HG02973 (cell line): ENCODE data around the gene CYP4V2.
"Not testable (repeated sequence)": the region's sequence is repeated elsewhere in the genome, so short reads cannot be mapped to it uniquely, and the experiment has no call there.

Experiments
- ATAC-seq: cut with Tn5 transposase; IDR thresholded peaks from one replicate; pipeline ENCODE4 v1.9.1; 2021; ENCODE audit warnings: moderate library complexity; ENCODE audit not compliant: unreplicated experiment

Gene CYP4V2

GRCh38 chr4:186227744-186228513 is 36.6 kb downstream of the CYP4V2 start:
- no peak for ATAC-seq

- ATAC-seq: no peak
These were observed 37.1 kb downstream of the CYP4V2 start for GRCh38 chr4:186228514-186228894.

- ATAC-seq: no peak
These were observed 43.0 kb downstream of the CYP4V2 start for GRCh38 chr4:186234367-186234766.

GRCh38 chr4:186236126-186236525 is 44.8 kb downstream of the CYP4V2 start:
- ATAC-seq: no peak

GRCh38 chr4:186240452-186240847 is 49.1 kb downstream of the CYP4V2 start:
- ATAC-seq: no peak

- ATAC-seq: no peak
These were observed 49.6 kb downstream of the CYP4V2 start for GRCh38 chr4:186240848-186241491.

- ATAC-seq: no peak
These were observed 50.2 kb downstream of the CYP4V2 start for GRCh38 chr4:186241616-186242015.

- ATAC-seq: not testable (repeated sequence)
These were observed 50.7 kb downstream of the CYP4V2 start for GRCh38 chr4:186242031-186242430.

GRCh38 chr4:186243331-186243730 is 52.0 kb downstream of the CYP4V2 start:
- ATAC-seq: no peak

- ATAC-seq: no peak
These were observed 53.5 kb downstream of the CYP4V2 start for GRCh38 chr4:186244835-186245234.

GRCh38 chr4:186247062-186247752 is 55.8 kb downstream of the CYP4V2 start:
- ATAC-seq: not testable (repeated sequence)

GRCh38 chr4:186248643-186249042 is 57.3 kb downstream of the CYP4V2 start:
- no peak for ATAC-seq

- ATAC-seq: no peak
These were observed 58.7 kb downstream of the CYP4V2 start for GRCh38 chr4:186249785-186250754.

GRCh38 chr4:186250760-186251159 is 59.4 kb downstream of the CYP4V2 start:
- ATAC-seq: no peak

- ATAC-seq: no peak
These were observed 63.8 kb downstream of the CYP4V2 start for GRCh38 chr4:186255122-186255521.

GRCh38 chr4:186258216-186258811 is 66.9 kb downstream of the CYP4V2 start:
- ATAC-seq: no peak

GRCh38 chr4:186260117-186260503 is 68.7 kb downstream of the CYP4V2 start:
- no peak for ATAC-seq
